Mucosa of descending colon (tissue), 3 donors: Measurements from ENCODE around the gene SELPLG. TPM values are rescaled to one million over a fixed set of nuclear protein-coding genes. Genes with fewer than 3 reads are reported as not detected.

Experiments
- ATAC-seq: fragments of 200-7000 bp; cut with Tn5 transposase; one replicate; pipeline ENCODE4 v1.9.1; 2020; ENCODE audit warnings: mild to moderate bottlenecking, moderate library complexity
- DNase-seq, 3 donors: peaks; one replicate each; pipeline ENCODE4 v3.0.0-alpha.2; 2020
- H3K36me3 ChIP-seq: fragments of 200-600 bp; one replicate; pipeline ENCODE4 v1.8.0; 2021; ENCODE audit warnings: low read depth, mild to moderate bottlenecking
- H3K4me1 ChIP-seq: fragments of 200-600 bp; one replicate; pipeline ENCODE4 v1.8.0; 2021; ENCODE audit warnings: low read depth, mild to moderate bottlenecking
- H3K4me3 ChIP-seq: fragments of 200-600 bp; one replicate; pipeline ENCODE4 v1.8.0; 2021; ENCODE audit warnings: mild to moderate bottlenecking
- H3K9me3 ChIP-seq: fragments of 200-600 bp; one replicate; pipeline ENCODE4 v1.8.0; 2021; ENCODE audit warnings: mild to moderate bottlenecking
- intact Hi-C, 2 donors: fragments of 100-400 bp; cut with DNase I in 1 of 2; cut with micrococcal nuclease in 1 of 2; formaldehyde crosslinking; loops; one replicate each; pipeline versions ENCODE4 v1.11.0 to v1.11.1; 2022; cut with DNase I, micrococcal nuclease
- total RNA-seq, 3 donors: library from RNA; stranded (reverse); fragmentation: NEBNext Ultra II Directional in 2 of 3; extraction: Animal tissue kit (Norgen Biotek cat#: 25700) in 2 of 3; gene quantifications; one replicate each; pipeline versions ENCODE4 v1.2.1 to v1.2.4, GENCODE V29; 2021 to 2023
- TF ChIP-seq, protein P1 (sequence below): fragments of 200-600 bp; IDR thresholded peaks from one replicate; pipeline ENCODE4 v1.8.0; 2022; ENCODE audit warnings: antibody characterized with exemption, mild to moderate bottlenecking
- donor health status: DM: no; HTN: no; CAD: no; lungs with moderate emphysema.
- donor health status: DM: no; HTN: no; CAD: no.
- donor health status: DM: no; HTN: yes; CAD: no.

Gene SELPLG
- total RNA-seq, 3 donors from 2014 or later = 3.3 to 6.5 (median 6.0) TPM

DNA sequence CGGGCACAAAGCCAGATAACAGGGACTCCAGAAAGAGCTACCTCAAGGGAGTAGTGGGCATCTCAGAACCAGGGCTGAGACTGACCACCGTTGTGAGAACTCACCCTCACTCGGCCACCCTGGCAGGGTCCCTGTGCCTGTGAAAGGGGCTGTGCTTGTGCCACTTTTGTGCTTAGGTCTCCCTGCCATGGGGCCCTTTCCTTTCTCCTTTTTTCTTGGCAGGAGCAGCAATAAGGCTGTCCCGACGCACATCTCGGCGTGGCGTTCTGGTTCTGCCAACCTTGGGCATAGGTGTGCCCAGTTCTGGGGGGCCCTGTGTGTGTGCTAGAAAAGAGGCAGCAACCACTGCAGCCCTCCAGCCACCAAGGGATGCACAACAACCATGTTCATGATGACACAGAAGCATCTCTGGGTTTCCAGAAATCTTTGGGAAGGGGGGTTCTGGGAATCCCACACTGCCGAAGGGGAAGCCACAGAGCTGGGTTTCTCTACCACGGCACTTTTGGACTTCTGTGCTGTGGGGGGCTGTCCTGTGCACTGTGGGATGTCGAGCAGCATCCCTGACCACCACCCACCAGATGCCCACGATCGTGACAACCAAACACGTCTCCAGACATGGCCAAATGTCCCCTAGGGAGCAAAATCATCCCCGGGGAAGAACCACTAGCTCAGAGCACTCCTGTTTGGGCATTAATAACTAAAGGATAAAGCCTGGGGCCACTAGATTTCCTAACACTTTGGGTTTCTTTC is 22.7 kb downstream of the SELPLG start:
- Histone ChIP-seq H3K4me1 (no peaks in the 10 kb centered on the region), H3K4me3 (no peak overlapping the region), H3K36me3 (no peaks in the 10 kb centered on the region), H3K9me3 (no peaks in the 10 kb centered on the region)
- intact Hi-C loops = no loop called here
- TF ChIP-seq, protein P1, sequence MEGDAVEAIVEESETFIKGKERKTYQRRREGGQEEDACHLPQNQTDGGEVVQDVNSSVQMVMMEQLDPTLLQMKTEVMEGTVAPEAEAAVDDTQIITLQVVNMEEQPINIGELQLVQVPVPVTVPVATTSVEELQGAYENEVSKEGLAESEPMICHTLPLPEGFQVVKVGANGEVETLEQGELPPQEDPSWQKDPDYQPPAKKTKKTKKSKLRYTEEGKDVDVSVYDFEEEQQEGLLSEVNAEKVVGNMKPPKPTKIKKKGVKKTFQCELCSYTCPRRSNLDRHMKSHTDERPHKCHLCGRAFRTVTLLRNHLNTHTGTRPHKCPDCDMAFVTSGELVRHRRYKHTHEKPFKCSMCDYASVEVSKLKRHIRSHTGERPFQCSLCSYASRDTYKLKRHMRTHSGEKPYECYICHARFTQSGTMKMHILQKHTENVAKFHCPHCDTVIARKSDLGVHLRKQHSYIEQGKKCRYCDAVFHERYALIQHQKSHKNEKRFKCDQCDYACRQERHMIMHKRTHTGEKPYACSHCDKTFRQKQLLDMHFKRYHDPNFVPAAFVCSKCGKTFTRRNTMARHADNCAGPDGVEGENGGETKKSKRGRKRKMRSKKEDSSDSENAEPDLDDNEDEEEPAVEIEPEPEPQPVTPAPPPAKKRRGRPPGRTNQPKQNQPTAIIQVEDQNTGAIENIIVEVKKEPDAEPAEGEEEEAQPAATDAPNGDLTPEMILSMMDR = no peak
- ATAC-seq = no peak
- no peak for DNase-seq

DNA sequence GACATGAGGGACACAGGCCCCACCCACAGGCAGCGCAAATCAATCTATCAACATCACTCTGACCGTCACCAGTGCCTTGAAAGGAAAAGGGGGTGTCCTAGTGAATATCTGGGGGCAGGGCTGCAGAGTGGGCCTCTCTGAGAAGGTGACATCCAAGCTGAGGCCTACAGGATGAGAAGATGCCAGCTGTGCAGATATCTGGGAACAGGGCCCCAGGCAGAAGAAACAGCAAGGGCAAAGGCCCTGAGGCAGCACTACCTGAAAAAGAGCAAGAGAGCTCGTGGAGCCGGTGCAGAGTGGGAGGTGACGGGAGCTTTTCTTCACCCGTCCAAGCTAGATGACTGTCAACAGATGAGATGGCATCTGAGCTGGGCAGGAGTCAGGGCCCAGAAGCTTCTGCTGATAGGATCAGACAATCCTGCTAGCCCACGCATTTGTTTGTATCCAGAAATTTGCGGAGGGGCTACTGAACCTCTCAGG is 23.3 kb downstream of the SELPLG start:
- ATAC-seq = no peak
- DNase-seq = no peak
- no peaks in the 10 kb centered on the region for H3K36me3 ChIP-seq
- no peak overlapping the region for H3K4me3 ChIP-seq
- intact Hi-C loops = no loop called here
- TF ChIP-seq, protein P1 = no peak
- no peaks in the 10 kb centered on the region for H3K9me3 ChIP-seq
- H3K4me1 ChIP-seq = no peaks in the 10 kb centered on the region

- DNase-seq = peak; percentile 63 to 69 (median 68)
- TF ChIP-seq, protein P1 = no peak
- peak; percentile 50 for ATAC-seq
- no peak overlapping the region for H3K4me3 ChIP-seq
- no peaks in the 10 kb centered on the region for H3K4me1 ChIP-seq
- intact Hi-C loops = no loop called here
- H3K9me3 ChIP-seq = no peaks in the 10 kb centered on the region
- no peaks in the 10 kb centered on the region for H3K36me3 ChIP-seq
Measured at GRCh38 chr12:108609537-108610335, 24.0 kb downstream of the SELPLG start.

- intact Hi-C loops = no loop called here
- TF ChIP-seq, protein P1 = no peak
- Histone ChIP-seq H3K4me3 (no peak overlapping the region), H3K4me1 (no peaks in the 10 kb centered on the region), H3K36me3 (no peaks in the 10 kb centered on the region), H3K9me3 (no peaks in the 10 kb centered on the region)
- ATAC-seq (no peak), DNase-seq (no peak)
Measured at GRCh38 chr12:108608616-108609015, 25.1 kb downstream of the SELPLG start.

DNA sequence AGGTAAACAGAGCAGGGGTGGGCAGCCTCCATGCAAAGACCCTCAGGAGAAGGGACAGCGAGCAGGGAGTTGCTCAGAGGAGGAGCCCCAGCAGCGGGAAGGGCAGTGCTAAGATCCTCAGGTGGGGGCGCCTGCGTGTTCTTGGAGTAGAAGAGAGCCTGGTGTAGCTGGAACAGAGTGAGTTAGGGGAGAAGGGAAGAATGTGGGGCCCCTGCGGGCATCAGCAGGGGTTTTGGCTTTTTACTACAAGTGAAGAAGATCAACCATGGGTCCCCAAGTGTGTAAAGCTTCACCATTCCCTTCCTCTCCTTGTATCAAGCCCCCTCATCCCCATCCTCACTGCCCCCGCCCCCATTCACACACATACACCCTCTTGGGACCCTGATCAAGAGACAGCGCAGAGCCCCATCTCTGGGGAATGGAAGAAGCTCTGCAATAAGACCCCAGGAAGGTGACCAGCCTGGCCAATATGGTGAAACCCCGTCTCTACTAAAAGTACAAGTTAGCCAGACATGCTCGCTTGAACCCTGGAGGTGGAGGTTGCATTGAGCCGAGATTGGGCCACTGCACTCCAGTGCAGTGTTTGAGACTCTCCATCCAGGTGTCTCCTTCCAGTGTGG is 25.6 kb downstream of the SELPLG start:
- no peaks in the 10 kb centered on the region for H3K36me3 ChIP-seq
- TF ChIP-seq, protein P1 = no peak
- no peak overlapping the region for H3K4me3 ChIP-seq
- H3K9me3 ChIP-seq = no peaks in the 10 kb centered on the region
- DNase-seq (peak in 1 of 3 donors; percentile 15), ATAC-seq (no peak)
- intact Hi-C loops = no loop called here
- H3K4me1 ChIP-seq = no peaks in the 10 kb centered on the region
